GM19438 (cell line): ENCODE results near the gene AGR3.

Experiments used
- ATAC-seq: cut with Tn5 transposase; IDR thresholded peaks from one replicate; pipeline ENCODE4 v1.9.1; 2021; ENCODE audit warnings: low read depth; ENCODE audit not compliant: unreplicated experiment

Gene AGR3

DNA sequence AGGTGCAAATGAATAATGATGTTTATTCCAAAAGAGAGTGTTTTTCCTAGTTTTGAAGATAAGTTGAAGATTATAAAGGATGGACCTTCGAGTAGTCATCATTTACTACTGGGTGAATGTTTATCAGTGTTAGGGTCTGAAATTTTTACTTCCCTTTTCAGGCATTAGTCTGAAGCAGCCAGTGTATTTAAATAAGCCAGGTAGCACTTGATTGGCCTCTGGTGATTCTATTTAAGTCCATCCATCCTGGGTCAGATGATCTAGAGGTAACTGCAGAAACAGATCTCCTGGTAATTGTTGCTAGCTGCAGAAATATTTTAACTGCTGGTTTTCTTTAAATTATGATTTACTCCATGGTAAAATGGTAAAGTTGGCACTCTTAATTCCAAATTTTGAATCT is 42.9 kb downstream of the AGR3 start:
- ATAC-seq: no peak

DNA sequence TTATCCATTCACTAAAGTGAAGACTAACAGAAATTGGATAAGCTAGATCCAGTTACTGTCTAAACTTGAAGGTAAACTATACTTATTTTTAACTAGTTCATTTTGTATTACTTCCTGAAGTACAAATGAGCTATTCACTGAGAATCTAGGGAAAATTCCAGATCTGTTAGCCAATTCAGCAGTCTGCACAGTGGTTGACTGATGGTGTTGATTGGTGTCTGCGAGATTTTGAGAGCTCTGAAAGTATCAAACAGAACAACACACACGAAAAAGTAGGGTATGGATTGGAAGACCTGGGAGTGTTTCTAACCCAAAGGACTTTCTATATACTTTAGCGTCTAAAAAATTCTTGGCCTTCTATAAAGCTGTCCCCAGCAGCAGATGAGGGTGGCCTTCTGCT is 43.4 kb downstream of the AGR3 start:
- ATAC-seq: no peak

DNA sequence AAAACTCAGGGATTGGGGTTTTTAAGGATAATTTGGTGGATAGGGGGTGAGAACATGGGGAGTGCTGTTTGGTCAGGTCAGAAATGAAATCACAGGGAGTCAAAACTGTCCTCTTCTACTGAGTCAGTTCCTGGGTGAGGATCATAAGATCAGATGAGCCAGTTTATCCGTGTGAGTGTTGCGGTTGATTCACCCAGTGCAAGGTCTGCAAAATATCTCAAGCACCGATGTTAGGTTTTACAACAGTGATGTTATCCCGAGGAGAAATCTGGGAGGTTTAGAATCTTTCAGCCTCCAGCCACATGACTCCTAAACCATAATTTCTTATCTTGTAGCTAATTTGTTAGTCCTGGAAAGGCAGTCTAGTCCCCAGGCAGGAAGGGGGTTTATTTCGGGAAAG is 45.3 kb downstream of the AGR3 start:
- ATAC-seq: no peak

DNA sequence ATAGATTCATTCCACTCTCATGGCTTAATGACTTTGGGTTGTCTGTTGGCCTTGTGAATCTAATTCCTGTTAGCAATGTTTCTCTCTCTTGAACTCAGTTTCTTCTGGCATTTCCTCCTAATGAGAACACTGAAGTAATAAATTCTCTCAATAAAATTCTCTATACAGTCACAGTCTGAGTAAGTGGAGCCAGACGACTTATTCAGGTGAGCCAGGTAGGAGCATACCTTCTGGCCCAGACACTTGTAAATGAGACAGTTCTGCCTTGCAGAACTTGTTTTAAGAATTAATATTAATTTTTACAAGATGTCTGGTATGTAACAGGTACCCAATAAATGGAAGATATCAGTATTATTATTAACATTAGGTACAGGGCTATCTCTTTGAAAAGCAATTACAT is 48.4 kb downstream of the AGR3 start:
- ATAC-seq: no peak

DNA sequence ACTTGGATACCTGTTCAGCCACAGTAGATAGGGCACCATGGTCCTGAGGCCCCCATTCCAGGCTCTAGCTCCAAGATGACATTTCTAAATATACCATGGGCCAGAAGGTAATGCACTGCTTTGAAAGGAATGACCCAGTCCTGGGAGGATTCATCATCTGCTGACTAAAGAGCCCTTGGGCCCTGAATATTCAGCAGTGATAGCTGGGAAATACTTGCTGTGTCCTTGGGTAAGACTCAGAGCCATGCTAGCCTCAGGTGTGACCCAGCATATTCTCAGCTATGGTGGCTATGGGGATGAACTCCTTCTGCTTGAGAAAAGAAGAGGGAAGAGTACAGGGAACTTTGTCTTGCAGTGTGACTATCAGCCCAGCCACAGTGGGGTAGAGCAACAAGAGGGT is 55.7 kb downstream of the AGR3 start:
- ATAC-seq: no peak

DNA sequence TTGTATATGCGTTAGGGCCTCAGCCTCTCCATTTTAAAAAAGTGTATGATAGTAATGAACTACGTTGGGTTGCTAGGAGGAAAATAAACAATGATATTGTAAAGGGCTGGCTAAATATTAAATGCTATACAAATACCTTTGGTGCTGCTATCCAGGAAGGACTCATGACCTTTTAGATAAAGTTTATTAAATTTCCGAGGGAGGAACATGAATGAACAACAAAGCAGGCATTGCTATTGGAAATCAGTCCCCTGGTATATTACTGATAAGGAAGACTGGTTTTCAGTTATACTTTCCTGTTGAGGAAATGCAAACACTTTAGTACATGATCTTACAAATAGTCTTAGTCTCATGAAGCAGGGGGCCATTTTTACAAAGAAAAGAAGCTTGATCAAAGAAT is 59.8 kb downstream of the AGR3 start:
- no peak for ATAC-seq

DNA sequence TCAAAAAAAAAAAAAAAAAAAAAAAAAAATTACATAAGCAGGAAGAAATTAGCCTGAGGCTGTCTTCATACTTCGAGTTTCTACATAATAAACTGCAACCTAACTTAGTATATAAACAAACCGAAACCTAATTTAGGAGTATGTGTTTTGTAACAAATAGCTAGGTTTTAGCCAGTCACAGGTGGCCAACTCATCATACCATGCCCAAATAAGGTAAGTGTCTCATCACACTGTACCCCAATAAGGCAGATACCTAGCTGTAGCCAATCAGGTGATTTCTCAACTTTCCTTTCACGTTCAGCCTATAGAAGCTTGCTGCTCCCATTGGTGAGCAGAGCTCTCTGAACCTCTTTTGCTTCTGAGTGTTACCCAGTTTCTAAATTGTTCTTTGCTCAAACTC is 63.1 kb downstream of the AGR3 start:
- ATAC-seq: no peak

DNA sequence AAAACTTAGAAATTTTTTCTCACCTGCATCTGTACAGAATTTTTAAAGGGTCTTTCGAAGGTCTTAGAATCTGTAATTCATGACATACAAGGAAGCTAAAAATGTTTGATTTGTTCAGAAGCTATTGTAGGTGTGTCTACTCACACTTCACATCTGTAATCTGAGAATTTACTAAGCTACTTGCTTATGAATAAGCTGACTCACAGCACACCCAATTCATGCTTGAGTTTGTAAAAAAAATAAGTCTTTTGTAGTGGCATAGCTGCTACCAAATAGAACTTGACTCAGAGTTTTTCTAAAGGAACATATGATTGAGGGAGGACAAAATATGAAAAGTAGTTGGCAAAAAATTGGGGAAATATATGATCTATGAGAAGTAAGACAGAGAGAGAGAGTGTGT is 64.2 kb downstream of the AGR3 start:
- ATAC-seq: no peak

DNA sequence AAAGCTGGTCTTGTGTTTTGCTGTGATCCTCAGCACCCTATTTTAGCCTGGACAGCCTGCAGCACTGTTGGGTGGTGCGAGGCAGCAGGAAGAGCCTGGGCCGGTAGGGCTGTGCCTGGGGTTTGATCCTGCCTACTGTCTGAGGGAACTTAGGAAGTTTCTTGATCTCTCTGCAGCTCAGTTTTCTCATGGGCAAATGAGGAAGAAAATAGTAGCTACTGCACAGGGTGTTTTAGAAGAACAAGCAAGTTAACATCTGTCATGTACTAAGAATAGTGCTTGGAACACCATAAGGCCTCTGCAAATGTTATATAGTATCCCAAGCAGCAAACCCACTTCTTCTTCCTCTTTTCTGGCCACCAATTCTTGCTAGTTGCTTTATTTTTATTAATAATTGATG is 65.0 kb downstream of the AGR3 start:
- ATAC-seq: no peak

DNA sequence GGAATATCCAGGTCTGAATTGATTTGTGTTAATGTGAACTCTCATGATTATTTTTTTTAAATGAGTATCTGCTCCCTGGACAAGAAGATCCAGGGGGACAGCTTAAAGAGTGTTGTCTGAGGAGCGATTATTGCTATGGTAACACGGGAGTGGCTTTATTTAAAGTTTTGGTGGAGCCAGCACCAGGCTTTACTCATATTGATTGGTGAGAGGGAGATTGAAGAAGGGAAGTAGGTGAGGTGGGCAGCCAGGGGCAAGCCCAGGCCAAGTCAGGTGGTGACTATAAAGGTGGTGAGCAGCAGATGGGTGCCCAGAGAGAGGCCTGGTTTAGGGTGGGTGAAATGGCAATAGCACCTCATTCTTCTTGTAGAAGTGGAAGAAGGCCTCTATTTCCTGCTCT is 66.8 kb downstream of the AGR3 start:
- no peak for ATAC-seq

DNA sequence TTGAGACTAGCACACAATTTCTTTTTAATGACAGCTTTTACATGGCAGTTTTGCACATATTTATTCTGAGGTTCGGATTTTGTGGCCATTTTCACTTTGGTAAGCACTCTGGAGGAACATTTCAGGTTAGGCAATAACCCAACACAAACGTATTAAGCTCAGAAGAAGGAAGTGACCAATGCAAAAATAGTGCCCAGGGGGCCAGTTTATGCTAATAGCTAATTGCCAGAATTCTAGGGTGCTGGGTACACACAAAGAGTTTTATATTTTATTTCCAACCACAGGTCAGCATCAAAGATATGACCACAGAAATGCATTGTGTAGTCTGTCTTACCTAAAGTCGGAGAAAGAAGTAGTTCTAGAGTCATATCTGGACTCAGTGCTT is 68.6 kb downstream of the AGR3 start:
- no peak for ATAC-seq

DNA sequence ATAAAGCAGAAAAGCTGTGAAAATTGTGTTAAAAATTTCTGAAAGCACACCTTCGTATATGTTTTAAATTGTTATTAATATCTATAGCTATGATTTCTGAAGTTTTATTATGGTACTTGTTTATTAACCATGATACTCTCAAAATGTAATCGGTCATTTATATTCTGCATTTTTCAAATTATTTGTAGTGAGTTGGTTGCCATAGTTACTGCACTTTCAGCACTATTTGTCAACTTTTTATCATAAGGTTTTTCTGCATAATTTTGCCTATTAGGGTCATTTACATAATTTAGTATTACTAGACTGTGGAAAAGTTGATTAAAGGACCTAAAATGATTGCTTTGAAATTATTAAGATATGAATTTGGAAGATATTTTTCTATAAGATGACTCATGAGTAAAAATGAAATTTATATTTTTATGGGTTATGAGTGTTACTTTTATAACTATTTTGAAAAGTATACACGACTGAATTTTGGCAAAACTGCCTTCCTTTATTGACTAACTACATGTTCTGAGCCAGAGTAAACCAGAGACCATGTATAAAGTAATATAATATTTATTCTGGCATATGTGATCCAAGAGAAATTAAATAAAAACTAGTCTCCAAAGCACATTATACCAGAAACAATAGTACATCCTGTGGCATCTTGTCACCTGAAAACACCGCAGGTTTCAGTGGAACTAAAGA is 69.1 kb downstream of the AGR3 start:
- ATAC-seq: no peak

DNA sequence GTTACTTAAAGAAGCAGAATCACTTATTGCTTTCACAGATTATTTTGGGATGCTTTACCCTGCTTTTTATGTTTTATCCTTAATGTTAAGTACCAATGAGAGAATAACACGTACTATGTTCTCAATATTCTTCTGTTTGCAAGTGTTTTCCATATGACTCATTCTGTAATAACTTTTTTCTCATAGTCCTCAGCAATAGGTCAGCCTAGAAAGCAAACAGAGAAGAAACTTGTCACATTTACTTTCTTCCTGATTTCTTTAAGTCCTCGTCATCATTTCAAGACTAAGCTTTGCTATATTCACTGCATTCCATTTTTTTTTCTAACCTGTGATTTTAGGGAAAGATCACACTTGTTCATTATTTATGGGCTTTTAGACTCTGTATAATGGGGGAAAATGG is 70.2 kb downstream of the AGR3 start:
- no peak for ATAC-seq

DNA sequence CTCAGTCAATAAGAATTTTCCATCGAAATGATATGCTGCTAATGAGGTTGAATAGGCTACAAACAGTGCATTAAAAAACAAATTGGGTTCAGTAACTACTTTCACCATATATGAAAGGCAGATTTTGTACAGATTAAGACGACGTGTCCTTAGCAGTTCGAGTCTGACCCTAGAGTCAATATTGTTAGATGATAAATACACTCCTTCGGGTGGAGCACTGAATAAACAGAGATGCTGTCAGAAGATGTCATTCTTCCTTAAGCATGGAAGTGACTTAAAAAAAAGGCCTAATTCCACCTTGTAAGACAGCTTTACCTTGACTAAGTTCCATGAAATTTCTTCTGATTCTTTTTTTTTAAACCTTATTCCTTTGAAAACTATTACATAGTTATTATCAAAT is 71.2 kb downstream of the AGR3 start:
- ATAC-seq: no peak

DNA sequence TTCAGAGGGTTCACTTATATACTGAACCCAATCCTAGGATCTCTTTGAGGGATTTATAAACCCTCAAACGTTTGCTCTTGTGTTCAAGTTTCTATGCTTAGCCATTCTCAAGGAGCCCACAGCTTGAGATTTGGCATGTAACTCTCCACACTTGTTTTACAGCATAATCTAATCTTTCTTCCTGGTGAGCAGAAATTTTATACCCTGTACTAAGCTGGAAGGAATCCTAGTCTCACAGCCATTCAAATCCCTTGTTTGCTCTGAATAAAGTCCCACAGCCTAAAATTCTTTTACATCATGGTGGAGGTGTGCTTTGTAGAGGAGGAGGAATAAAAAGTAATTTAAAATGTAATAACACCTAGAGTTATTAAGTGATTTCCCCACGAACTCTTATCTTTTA is 71.7 kb downstream of the AGR3 start:
- ATAC-seq: no peak
